Endothelial cell of umbilical vein (primary cell): ENCODE data around the gene TRMT2A. TPM values are rescaled to one million over a fixed set of nuclear protein-coding genes. Genes with fewer than 3 reads are reported as not detected.

Experiments
- BruUV-seq: library from RNA; stranded (reverse); fragments of 400-500 nt; replicated peaks from 2 replicates; lab custom pipeline; 2021; lab: Mats Ljungman, UMichigan
- CTCF ChIA-PET: fragments of 300-600, 350-600 bp; sonication (Branson Sonifier 250); formaldehyde crosslinking; loops from one replicate; lab custom pipeline; 2021; ENCODE audit warnings: antibody characterized with exemption, inconsistent platforms; lab: Charles Lee
- POLR2A ChIA-PET: fragments of 300-600, 350-600 bp; sonication (Branson Sonifier 250); formaldehyde crosslinking; loops from one replicate; lab custom pipeline; 2021; ENCODE audit warnings: antibody characterized with exemption, inconsistent platforms; lab: Charles Lee
- DNase-seq: peaks from one replicate; pipeline ENCODE4 v3.0.0-alpha.2; 2011; ENCODE audit warnings: low read depth, low spot score
- FAIRE-seq: peaks from 2 replicates; lab custom pipeline; 2011; peaks lifted over from hg19 to GRCh38; lab: Jason Lieb, UNC
- H2AFZ ChIP-seq: 2 replicates; pipeline ENCODE4 v1.6.0; 2012; ENCODE audit warnings: low read depth, low read length, control low read depth, inconsistent platforms
- H3K27ac ChIP-seq: 2 replicates; pipeline ENCODE4 v1.5.1; 2011; ENCODE audit warnings: low read depth, mild to moderate bottlenecking, control low read depth, low read length, moderate library complexity; ENCODE audit not compliant: insufficient read depth
- H3K27me3 ChIP-seq, 2 experiments: 2 replicates each; pipeline versions ENCODE4 v1.6.0 to v1.6.1; 2011; ENCODE audit warnings: low read length in 2 of 2, mixed read lengths in 1 of 2; ENCODE audit not compliant: control insufficient read depth in 2 of 2, insufficient read depth in 2 of 2
- H3K36me3 ChIP-seq, 2 experiments: 2 replicates in 1 of 2; 3 replicates in 1 of 2; pipeline ENCODE4 v1.5.1; 2011; ENCODE audit warnings: low read length in 2 of 2, mild to moderate bottlenecking in 1 of 2, moderate library complexity in 1 of 2; ENCODE audit not compliant: control insufficient read depth in 2 of 2, insufficient read depth in 2 of 2; ENCODE audit errors: extremely low read depth in 1 of 2
- H3K4me1 ChIP-seq: 3 replicates; pipeline ENCODE4 v1.5.1; 2011; ENCODE audit warnings: mild to moderate bottlenecking, low read length; ENCODE audit not compliant: control insufficient read depth, insufficient read depth; ENCODE audit errors: extremely low read depth
- H3K4me2 ChIP-seq: 2 replicates; pipeline ENCODE4 v1.6.1; 2011; ENCODE audit warnings: low read length, control low read depth, mixed read lengths; ENCODE audit not compliant: insufficient read depth
- H3K4me3 ChIP-seq, 3 experiments: fragments of 200-600 bp in 1 of 3; sonication (generic), shearing (Covaris generic) in 1 of 3; replicated peaks in 1 of 3; 2 replicates each; pipeline ENCODE4 v1.5.1; 2011 to 2016; ENCODE audit warnings: control low read depth in 3 of 3, low read length in 3 of 3, mild to moderate bottlenecking in 2 of 3, inconsistent platforms in 1 of 3, low read depth in 1 of 3, moderate library complexity in 1 of 3; ENCODE audit not compliant: insufficient read depth in 1 of 3
- H3K79me2 ChIP-seq: 2 replicates; pipeline ENCODE4 v1.6.0; 2012; ENCODE audit warnings: low read length, inconsistent platforms; ENCODE audit not compliant: control insufficient read depth, insufficient read depth
- H3K9ac ChIP-seq: replicated peaks from 2 replicates; pipeline ENCODE3; 2011; ENCODE audit warnings: low read length, control low read depth; ENCODE audit not compliant: insufficient read depth; ENCODE audit errors: extremely low read depth
- H3K9me1 ChIP-seq: replicated peaks from 3 replicates; pipeline ENCODE4 v1.6.0; 2011; ENCODE audit warnings: mild to moderate bottlenecking, low read length; ENCODE audit not compliant: control insufficient read depth, insufficient read depth; ENCODE audit errors: extremely low read depth
- H3K9me3 ChIP-seq: replicated peaks from 2 replicates; pipeline ENCODE4 v1.5.1; 2012; ENCODE audit warnings: low read length, inconsistent platforms; ENCODE audit not compliant: control insufficient read depth, insufficient read depth
- H4K20me1 ChIP-seq: replicated peaks from 2 replicates; pipeline ENCODE3; 2011; ENCODE audit warnings: mild to moderate bottlenecking, low read length; ENCODE audit not compliant: control insufficient read depth, insufficient read depth; ENCODE audit errors: extremely low read depth
- CTCF ChIP-seq, 2 donors: IDR thresholded peaks; 1 replicate in 1 of 2; 2 replicates in 1 of 2; pipeline ENCODE4 v1.5.1; 2011; ENCODE audit warnings: low read length in 2 of 2, mild to moderate bottlenecking in 2 of 2, moderate library complexity in 2 of 2, control low read depth in 1 of 2, inconsistent platforms in 1 of 2, low read depth in 1 of 2; ENCODE audit not compliant: insufficient read depth in 1 of 2; ENCODE audit errors: extremely low read depth in 1 of 2
- EZH2 ChIP-seq: IDR thresholded peaks from 2 replicates; pipeline ENCODE4 v1.6.1; 2012; ENCODE audit warnings: borderline replicate concordance, low read depth, mild to moderate bottlenecking, moderate library complexity, low read length, inconsistent platforms; ENCODE audit not compliant: severe bottlenecking
- FOS ChIP-seq: IDR thresholded peaks from 2 replicates; pipeline ENCODE4 v1.6.1; 2011; ENCODE audit warnings: mild to moderate bottlenecking, low read length, moderate library complexity, borderline replicate concordance; ENCODE audit not compliant: insufficient read depth
- GATA2 ChIP-seq: IDR thresholded peaks from 2 replicates; pipeline ENCODE4 v1.7.0; 2011; ENCODE audit warnings: low read depth, mild to moderate bottlenecking, moderate library complexity, mixed read lengths, low read length; ENCODE audit not compliant: insufficient read length, insufficient read depth
- JUN ChIP-seq: IDR thresholded peaks from 2 replicates; pipeline ENCODE4 v1.6.1; 2011; ENCODE audit warnings: borderline replicate concordance, low read depth; ENCODE audit not compliant: insufficient read length, insufficient read depth
- MYC ChIP-seq: IDR thresholded peaks from one replicate; pipeline ENCODE4 v1.6.1; 2011; ENCODE audit warnings: mild to moderate bottlenecking, low read depth, low read length
- POLR2A ChIP-seq: IDR thresholded peaks from 2 replicates; pipeline ENCODE4 v1.6.1; 2012; ENCODE audit warnings: low read depth, mild to moderate bottlenecking, control low read depth, low read length
- POLR2AphosphoS5 ChIP-seq: IDR thresholded peaks from 2 replicates; pipeline ENCODE4 v1.6.1; 2012; ENCODE audit warnings: low read depth, mild to moderate bottlenecking, control low read depth, low read length, moderate library complexity; ENCODE audit not compliant: insufficient read depth
- dilution Hi-C: fragments of 300-500 bp; cut with MboI; formaldehyde crosslinking; loops from one replicate; pipeline ENCODE4 v1.15.0; 2019; ENCODE audit warnings: low sequenced_read_pairs; ENCODE audit not compliant: extremely low pct_ligation_motif_present
- intact Hi-C: fragments of 100-400 bp; cut with micrococcal nuclease; formaldehyde crosslinking; loops from one replicate; pipeline ENCODE4 v1.10.0; 2022
- polyA plus RNA-seq, 4 experiments: library from polyadenylated mRNA; depleted of rRNA in 3 of 4; stranded (reverse) in 3 of 4; unstranded in 1 of 4; fragments of >200 nt; gene quantifications; 2 replicates each; pipeline versions ENCODE4 v1.2.1 to v1.2.3, GENCODE V29; 2011 to 2012; ENCODE audit warnings: missing spikeins in 1 of 4
- total RNA-seq: library from RNA; stranded (reverse); gene quantifications from 2 replicates; pipeline ENCODE4 v1.2.3, GENCODE V29; 2021
- TF ChIP-seq, protein P1 (sequence below): IDR thresholded peaks from 2 replicates; pipeline ENCODE4 v1.6.1; 2011; ENCODE audit not compliant: insufficient read depth, insufficient read length

TRMT2A gene
- total and polyA plus RNA-seq, 2 donors (not counting 3 experiments of a cell fraction or from before 2014, with no cell fraction given) = 51.2 to 61.9 TPM

- Histone ChIP-seq H3K9me1 (no peaks in the 10 kb centered on the region), H3K27ac (no peak overlapping the region), H3K4me2 (no peak overlapping the region), H3K9me3 (no peaks in the 10 kb centered on the region), H3K27me3 (no peaks in the 10 kb centered on the region), H3K4me1 (no peaks in the 10 kb centered on the region), H3K4me3 (no peak overlapping the region), H3K9ac (no peak overlapping the region), H3K36me3 (peaks cover 61 to 68% of the 10 kb centered on the region in 2 experiments), H3K79me2 (peaks cover 45% of the 10 kb centered on the region), H4K20me1 (no peaks in the 10 kb centered on the region), H2AFZ (no peak overlapping the region)
- intact Hi-C loops (no loop called here), dilution Hi-C loops (no loop called here)
- no peak for FAIRE-seq
- no TSS peak for BruUV-seq
- no peak for DNase-seq
- POLR2A ChIA-PET = no interaction called here
- TF ChIP-seq, protein P1, sequence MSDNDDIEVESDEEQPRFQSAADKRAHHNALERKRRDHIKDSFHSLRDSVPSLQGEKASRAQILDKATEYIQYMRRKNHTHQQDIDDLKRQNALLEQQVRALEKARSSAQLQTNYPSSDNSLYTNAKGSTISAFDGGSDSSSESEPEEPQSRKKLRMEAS = no peak
- TF ChIP-seq POLR2A = no peak
- TF ChIP-seq EZH2 = no peak
- TF ChIP-seq POLR2AphosphoS5 = no peak
- no peak for TF ChIP-seq JUN
- no peak for TF ChIP-seq GATA2
- TF ChIP-seq MYC = no peak
- CTCF ChIA-PET = no interaction called here
Measured at GRCh38 chr22:20093418-20094196, 23.4 kb downstream of the TRMT2A start.

DNA sequence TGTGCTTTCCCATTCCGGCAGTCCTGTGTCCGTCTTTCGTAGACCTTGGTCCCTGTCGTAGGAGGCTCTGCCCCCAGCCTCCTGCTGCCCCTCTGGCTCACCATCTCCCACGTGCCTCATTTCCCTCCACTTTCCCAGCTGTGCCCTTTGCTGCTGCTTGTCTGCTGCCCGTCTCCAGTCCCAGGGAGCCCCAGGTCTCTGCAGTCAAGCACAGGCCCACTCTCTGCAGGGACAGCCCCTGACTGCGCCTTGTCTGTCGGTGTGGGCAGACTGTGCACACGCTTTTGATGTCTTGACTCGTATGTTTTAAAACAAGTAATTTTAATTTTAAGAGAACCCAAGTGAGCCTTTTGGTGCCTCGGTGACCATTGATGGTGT is 24.6 kb downstream of the TRMT2A start:
- Histone ChIP-seq H3K9ac (no peak overlapping the region), H3K79me2 (peaks cover 47% of the 10 kb centered on the region), H3K27me3 (no peaks in the 10 kb centered on the region), H3K27ac (no peak overlapping the region), H3K4me3 (no peak overlapping the region), H3K9me1 (no peaks in the 10 kb centered on the region), H4K20me1 (no peaks in the 10 kb centered on the region), H3K4me1 (no peaks in the 10 kb centered on the region), H2AFZ (no peak overlapping the region), H3K4me2 (no peak overlapping the region), H3K9me3 (no peaks in the 10 kb centered on the region), H3K36me3 (peaks cover 68 to 73% of the 10 kb centered on the region in 2 experiments)
- BruUV-seq = no TSS peak
- no peak for TF ChIP-seq MYC
- no peak for TF ChIP-seq FOS
- TF ChIP-seq POLR2AphosphoS5 = no peak
- no peak for TF ChIP-seq EZH2
- TF ChIP-seq CTCF (IDR thresholded peaks at IDR 0.05; ENCODE audit: extremely low read depth in 1 of 2, insufficient read depth in 1 of 2, low read depth in 1 of 2, low read length in 2 of 2) = no peak
- no peak for TF ChIP-seq JUN
- TF ChIP-seq GATA2 = no peak
- TF ChIP-seq POLR2A = no peak
- TF ChIP-seq, protein P1 = no peak
- dilution Hi-C loops = no loop called here
- no peak for FAIRE-seq
- DNase-seq = no peak
- POLR2A ChIA-PET = no interaction called here
- intact Hi-C loops = no loop called here
- CTCF ChIA-PET = no interaction called here
